HepG2 (cell line): ENCODE results near the gene PURB. TPM values are rescaled to one million over a fixed set of nuclear protein-coding genes. Genes with fewer than 3 reads are reported as not detected.

ENCODE experiments used
- ATAC-seq: fragments of 200-7000 bp; cut with Tn5 transposase; 3 replicates; pipeline ENCODE4 v1.9.1; 2020; ENCODE audit warnings: mild to moderate bottlenecking, moderate library complexity
- BruUV-seq: library from RNA; stranded (reverse); fragments of 400-500 nt; replicated peaks from 2 replicates; lab custom pipeline; 2021; lab: Mats Ljungman, UMichigan
- CTCF ChIA-PET: fragments of 300-600 bp; formaldehyde crosslinking; extraction: SDS; loops from one replicate; lab custom pipeline; 2021; ENCODE audit warnings: low total read pairs, inconsistent platforms, low intra/inter-chr PET ratio; lab: Yijun Ruan, JAX
- POLR2A ChIA-PET: fragments of 350-600 bp; sonication (Branson Sonifier 250); formaldehyde crosslinking; loops from one replicate; lab custom pipeline; 2020; ENCODE audit warnings: antibody characterized with exemption, inconsistent platforms; lab: Yijun Ruan, JAX
- DNase-seq: peaks from one replicate; pipeline ENCODE4 v3.0.0-alpha.2; 2015; ENCODE audit warnings: low spot score
- FAIRE-seq: peaks from 3 replicates; lab custom pipeline; 2011; peaks lifted over from hg19 to GRCh38; lab: Jason Lieb, UNC
- H2AFZ ChIP-seq: one replicate; pipeline ENCODE4 v1.6.1; 2011; ENCODE audit warnings: low read length, inconsistent platforms
- H3K27ac ChIP-seq: fragments of 300-600 bp; 3 replicates; pipeline ENCODE4 v1.8.0; 2011; ENCODE audit warnings: mixed run types, mild to moderate bottlenecking, mixed read lengths, low read length, inconsistent platforms; ENCODE audit not compliant: insufficient read depth; ENCODE audit errors: extremely low read length
- H3K27me3 ChIP-seq, 2 experiments: fragments of 200-600 bp in 1 of 2; 2 replicates in 1 of 2; 3 replicates in 1 of 2; pipeline versions ENCODE4 v1.6.0 to v1.8.0; 2011; ENCODE audit warnings: low read length in 2 of 2, mild to moderate bottlenecking in 2 of 2, moderate library complexity in 2 of 2, inconsistent platforms in 1 of 2; ENCODE audit not compliant: insufficient read depth in 2 of 2, control insufficient read depth in 1 of 2
- H3K36me3 ChIP-seq, 2 experiments: fragments of 200-600 bp in 1 of 2; replicated peaks in 1 of 2; 2 replicates in 1 of 2; 3 replicates in 1 of 2; pipeline versions ENCODE4 v1.5.1 to v1.8.0; 2011; ENCODE audit warnings: low read length in 2 of 2, inconsistent platforms in 1 of 2; ENCODE audit not compliant: insufficient read depth in 2 of 2, control insufficient read depth in 1 of 2
- H3K4me1 ChIP-seq: 2 replicates; pipeline ENCODE4 v1.5.1; 2012; ENCODE audit warnings: low read length, inconsistent platforms; ENCODE audit not compliant: insufficient read depth
- H3K4me2 ChIP-seq: 2 replicates; pipeline ENCODE4 v1.6.0; 2011; ENCODE audit warnings: low read depth, low read length, inconsistent platforms
- H3K4me3 ChIP-seq, 3 experiments: fragments of 200-600 bp in 1 of 3; sonication (generic), shearing (Covaris generic) in 1 of 3; replicated peaks in 1 of 3; 2 replicates each; pipeline ENCODE4 v1.5.1; 2011 to 2016; ENCODE audit warnings: low read length in 3 of 3, inconsistent platforms in 2 of 3, low read depth in 2 of 3, mild to moderate bottlenecking in 2 of 3, control low read depth in 1 of 3, mixed read lengths in 1 of 3; ENCODE audit not compliant: insufficient read depth in 1 of 3
- H3K79me2 ChIP-seq: one replicate; pipeline ENCODE4 v1.6.1; 2011; ENCODE audit warnings: low read length, inconsistent platforms; ENCODE audit not compliant: insufficient read depth
- H3K9ac ChIP-seq: 2 replicates; pipeline ENCODE4 v1.6.0; 2011; ENCODE audit warnings: mild to moderate bottlenecking, low read depth, low read length, inconsistent platforms; ENCODE audit not compliant: insufficient read depth
- H3K9me3 ChIP-seq: 2 replicates; pipeline ENCODE4 v1.5.1; 2012; ENCODE audit warnings: mild to moderate bottlenecking, low read length
- H4K20me1 ChIP-seq: 2 replicates; pipeline ENCODE4 v1.6.0; 2011; ENCODE audit warnings: inconsistent platforms, mild to moderate bottlenecking, low read length, moderate library complexity; ENCODE audit not compliant: insufficient read depth
- ASH2L ChIP-seq: fragments of 300-600, 200-600 bp; sonication (generic); IDR thresholded peaks from 2 replicates; pipeline ENCODE4 v1.7.0; 2017; ENCODE audit warnings: low read depth, mild to moderate bottlenecking, moderate library complexity, mixed read lengths, low read length; ENCODE audit not compliant: insufficient read length
- CTCF ChIP-seq: sonication (generic); formaldehyde crosslinking; IDR thresholded peaks from 2 replicates; pipeline ENCODE4 v1.5.0; 2020; ENCODE audit warnings: mild to moderate bottlenecking, missing genetic modification reagents, moderate library complexity
- HOXA5 ChIP-seq: sonication (generic); formaldehyde crosslinking; IDR thresholded peaks from 2 replicates; pipeline ENCODE4 v1.4.0; 2020; ENCODE audit warnings: missing genetic modification reagents
- PAF1 ChIP-seq: IDR thresholded peaks from 2 replicates; pipeline ENCODE4 v1.6.1; 2016; ENCODE audit warnings: missing genetic modification reagents, missing compliant biosample characterization
- PHF20 ChIP-seq: sonication (generic); formaldehyde crosslinking; IDR thresholded peaks from 2 replicates; pipeline ENCODE4 v1.5.0; 2020; ENCODE audit warnings: mild to moderate bottlenecking, missing genetic modification reagents
- ZKSCAN1 ChIP-seq: fragments of 150-350 bp; IDR thresholded peaks from 2 replicates; pipeline ENCODE4 v1.6.1; 2014; ENCODE audit warnings: low read length
- ZNF124 ChIP-seq: sonication (generic); formaldehyde crosslinking; IDR thresholded peaks from 2 replicates; pipeline ENCODE4 v1.4.0; 2020; ENCODE audit warnings: missing genetic modification reagents
- ZNF275 ChIP-seq: sonication (generic); formaldehyde crosslinking; IDR thresholded peaks from 2 replicates; pipeline ENCODE4 v1.8.0; 2022; ENCODE audit warnings: missing genetic modification reagents, mild to moderate bottlenecking, inconsistent platforms, borderline replicate concordance
- ZNF576 ChIP-seq: sonication (generic); formaldehyde crosslinking; IDR thresholded peaks from 2 replicates; pipeline ENCODE4 v1.4.0; 2020; ENCODE audit warnings: mild to moderate bottlenecking, missing genetic modification reagents
- WGBS: methylation state at CpG from one replicate; pipeline ENCODE4 v1.1.6; 2017; ENCODE audit warnings: low lambda C conversion rate; 5-methylcytosine and 5-hydroxymethylcytosine counted together
- in situ Hi-C: cut with HindIII; loops from 2 replicates; pipeline ENCODE4 v1.10.0; 2017; ENCODE audit warnings: low pct_unique_long_range_greater_than_20kb; ENCODE audit not compliant: extremely low pct_ligation_motif_present
- intact Hi-C: fragments of 100-400 bp; cut with micrococcal nuclease; formaldehyde crosslinking; loops from one replicate; pipeline ENCODE4 v1.10.0; 2022; ENCODE audit not compliant: unreplicated experiment
- polyA plus RNA-seq, 8 experiments: library from polyadenylated mRNA; depleted of rRNA in 3 of 8; stranded (reverse) in 7 of 8; unstranded in 1 of 8; fragments of >200 nt; fragmentation: Illumina TruSeq in 4 of 8; extraction: Trizol in 4 of 8; gene quantifications; 2 replicates each; pipeline versions ENCODE4 v1.2.1 to v1.2.3, GENCODE V29; 2011 to 2016; ENCODE audit warnings: low read depth in 4 of 8, missing spikeins in 1 of 8, mixed read lengths in 1 of 8; ENCODE audit not compliant: insufficient read depth in 1 of 8
- total RNA-seq, 5 experiments: library from RNA; depleted of rRNA; stranded (reverse); fragments of >200 nt; fragmentation: Illumina TruSeq; extraction: Trizol; gene quantifications; 2 replicates each; pipeline ENCODE4 v1.2.3, GENCODE V29; 2016; ENCODE audit warnings: low read depth in 1 of 5

Gene PURB
- total and polyA plus RNA-seq, 2 of the 13 experiments (the other 11 are each of a cell fraction or from before 2014, with no cell fraction given), result 2.3 to 4.3 TPM

GRCh38 chr7:44906965-44907364, 21.6 kb upstream of the PURB start:
- Histone ChIP-seq H2AFZ (no peak overlapping the region), H4K20me1 (no peaks in the 10 kb centered on the region), H3K4me2 (no peak overlapping the region), H3K9ac (no peak overlapping the region), H3K9me3 (no peaks in the 10 kb centered on the region), H3K36me3 (no peaks in the 10 kb centered on the region), H3K4me1 (no peaks in the 10 kb centered on the region), H3K27me3 (peaks cover 0 to 7% of the 10 kb centered on the region in 2 experiments; a peak in 2 of 5 replicates), H3K79me2 (no peaks in the 10 kb centered on the region), H3K27ac (no peak overlapping the region), H3K4me3 (no peak overlapping the region)
- ChIA-PET CTCF (no interaction called here), POLR2A (no interaction called here)
- no peak for FAIRE-seq
- intact Hi-C loops, result no loop called here
- no peak for TF ChIP-seq ZKSCAN1
- no peak for TF ChIP-seq ASH2L
- TF ChIP-seq ZNF576 (CRISPR knock-in tag), result no peak
- TF ChIP-seq HOXA5, result no peak
- no peak for TF ChIP-seq PAF1 (CRISPR knock-in tag)
- no peak for TF ChIP-seq ZNF275 (CRISPR knock-in tag)
- TF ChIP-seq ZNF124 (CRISPR knock-in tag), result no peak
- TF ChIP-seq PHF20 (CRISPR knock-in tag), result no peak
- TF ChIP-seq CTCF, result no peak
- 36% methylated on average over 8 of the region's 8 CpGs for WGBS
- no TSS peak for BruUV-seq
- in situ Hi-C loops, result no loop called here
- no peak for DNase-seq
- no peak for ATAC-seq
